HG02885 (cell line): ENCODE data around the gene NUP188.

Experiments used
- ATAC-seq: cut with Tn5 transposase; IDR thresholded peaks from one replicate; pipeline ENCODE4 v1.9.1; 2021; ENCODE audit warnings: mild to moderate bottlenecking; ENCODE audit not compliant: unreplicated experiment, poor library complexity

The NUP188 gene

GRCh38 chr9:128913995-128914772 is 33.3 kb upstream of the NUP188 start:
- ATAC-seq = no peak

- no peak for ATAC-seq
These were observed 31.3 kb upstream of the NUP188 start for GRCh38 chr9:128916204-128916603.

GRCh38 chr9:128916745-128917144 is 30.8 kb upstream of the NUP188 start:
- ATAC-seq = no peak

GRCh38 chr9:128917151-128917849 is 30.2 kb upstream of the NUP188 start:
- no peak for ATAC-seq

GRCh38 chr9:128918921-128919320 is 28.6 kb upstream of the NUP188 start:
- ATAC-seq = no peak

GRCh38 chr9:128919402-128920089 is 28.0 kb upstream of the NUP188 start:
- ATAC-seq = no peak

- ATAC-seq = no peak
These were observed 27.0 kb upstream of the NUP188 start, which contains the start of gene PHYHD1 for GRCh38 chr9:128920381-128921058. PHYHD1 (plus strand) TSS chr9:128920982; CDS start chr9:128922324, 1,342 bp downstream.

GRCh38 chr9:128921881-128922763 is 25.4 kb upstream of the NUP188 start:
- ATAC-seq = no peak

- ATAC-seq = no peak
These were observed 24.0 kb upstream of the NUP188 start for GRCh38 chr9:128923493-128923883.

- ATAC-seq = no peak
These were observed 19.6 kb upstream of the NUP188 start for GRCh38 chr9:128927731-128928411.

GRCh38 chr9:128928624-128929023 is 18.9 kb upstream of the NUP188 start:
- no peak for ATAC-seq

GRCh38 chr9:128929560-128929959 is 17.9 kb upstream of the NUP188 start:
- no peak for ATAC-seq

GRCh38 chr9:128933731-128934130 is 13.8 kb upstream of the NUP188 start:
- no peak for ATAC-seq

- no peak for ATAC-seq
These were observed 11.2 kb upstream of the NUP188 start for GRCh38 chr9:128936171-128936865.

- ATAC-seq = no peak
These were observed 10.0 kb upstream of the NUP188 start for GRCh38 chr9:128937310-128938165.

- ATAC-seq = no peak
These were observed 7.1 kb upstream of the NUP188 start for GRCh38 chr9:128940271-128940921.
